ENCODE results near the gene CNPY3.
"Not testable (repeated sequence)": the region's sequence is repeated elsewhere in the genome, so short reads cannot be mapped to it uniquely, and the experiment has no call there.

Gene CNPY3

GRCh38 chr6:42899871-42900270 lies 29.4 kb upstream of the CNPY3 start:
- H3K4me3 ChIP-seq: no peak overlapping the region

GRCh38 chr6:42901538-42901957 lies 27.7 kb upstream of the CNPY3 start:
- Histone ChIP-seq H3K27me3 (no peaks in the 10 kb centered on the region), H3K4me1 (peaks cover 0 to 24% (median 15%) of the 10 kb centered on the region in 4 donors), H3K36me3 (no peaks in the 10 kb centered on the region), H3K9me3 (no peaks in the 10 kb centered on the region), H3K27ac (no peak overlapping the region), H3K4me3 (no peak overlapping the region)
- TF ChIP-seq, protein P1, sequence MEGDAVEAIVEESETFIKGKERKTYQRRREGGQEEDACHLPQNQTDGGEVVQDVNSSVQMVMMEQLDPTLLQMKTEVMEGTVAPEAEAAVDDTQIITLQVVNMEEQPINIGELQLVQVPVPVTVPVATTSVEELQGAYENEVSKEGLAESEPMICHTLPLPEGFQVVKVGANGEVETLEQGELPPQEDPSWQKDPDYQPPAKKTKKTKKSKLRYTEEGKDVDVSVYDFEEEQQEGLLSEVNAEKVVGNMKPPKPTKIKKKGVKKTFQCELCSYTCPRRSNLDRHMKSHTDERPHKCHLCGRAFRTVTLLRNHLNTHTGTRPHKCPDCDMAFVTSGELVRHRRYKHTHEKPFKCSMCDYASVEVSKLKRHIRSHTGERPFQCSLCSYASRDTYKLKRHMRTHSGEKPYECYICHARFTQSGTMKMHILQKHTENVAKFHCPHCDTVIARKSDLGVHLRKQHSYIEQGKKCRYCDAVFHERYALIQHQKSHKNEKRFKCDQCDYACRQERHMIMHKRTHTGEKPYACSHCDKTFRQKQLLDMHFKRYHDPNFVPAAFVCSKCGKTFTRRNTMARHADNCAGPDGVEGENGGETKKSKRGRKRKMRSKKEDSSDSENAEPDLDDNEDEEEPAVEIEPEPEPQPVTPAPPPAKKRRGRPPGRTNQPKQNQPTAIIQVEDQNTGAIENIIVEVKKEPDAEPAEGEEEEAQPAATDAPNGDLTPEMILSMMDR (IDR thresholded peaks at IDR 0.05): peak; percentile 85 to 91
- DNase-seq: peak; percentile 69 to 80
- intact Hi-C loops (cut with DNase I; ENCODE audit: low total_unique reads): loop anchor here (2.0 to 10.0 kb wide), 2 partner anchors 73 to 241 kb away; partner anchors contain the start of gene PEX6

More at GRCh38 chr6:42899871-42900270, 29.4 kb upstream of the CNPY3 start:
- intact Hi-C loops (cut with DNase I; ENCODE audit: low total_unique reads): loop anchor here (2.0 to 10.0 kb wide), 2 partner anchors 75 to 243 kb away; partner anchors contain the start of gene PEX6
- peak overlapping the region; percentile 11 to 36 for H3K27ac ChIP-seq
- H3K9me3 ChIP-seq: no peaks in the 10 kb centered on the region
- no peak for DNase-seq
- peaks cover 0 to 24% (median 15%) of the 10 kb centered on the region in 4 donors for H3K4me1 ChIP-seq
- TF ChIP-seq, protein P1 (IDR thresholded peaks at IDR 0.05): no peak
- H3K27me3 ChIP-seq: no peaks in the 10 kb centered on the region
- H3K36me3 ChIP-seq: no peaks in the 10 kb centered on the region

GRCh38 chr6:42902429-42903263 lies 26.6 kb upstream of the CNPY3 start:
- not testable (repeated sequence) for H3K27ac ChIP-seq, H3K27me3 ChIP-seq, DNase-seq, H3K4me3 ChIP-seq, H3K9me3 ChIP-seq, H3K36me3 ChIP-seq
- H3K4me1 ChIP-seq: peaks cover 0 to 24% (median 15%) of the 10 kb centered on the region in 4 donors
- intact Hi-C loops (cut with DNase I; ENCODE audit: low total_unique reads): loop anchor here (10.0 kb wide), 1 partner anchor 72 kb away; the partner anchor contains the start of gene PEX6

GRCh38 chr6:42904467-42904866 lies 24.8 kb upstream of the CNPY3 start:
- TF ChIP-seq, protein P1 (IDR thresholded peaks at IDR 0.05): no peak
- Histone ChIP-seq H3K27ac (no peak overlapping the region), H3K27me3 (no peaks in the 10 kb centered on the region), H3K36me3 (no peaks in the 10 kb centered on the region), H3K4me3 (no peak overlapping the region), H3K4me1 (peaks cover 0 to 19% (median 12%) of the 10 kb centered on the region in 4 donors), H3K9me3 (no peaks in the 10 kb centered on the region)
- no peak for DNase-seq
- intact Hi-C loops (cut with DNase I; ENCODE audit: low total_unique reads): loop anchor here (10.0 kb wide), 1 partner anchor 70 kb away; the partner anchor contains the start of gene PEX6

DNA sequence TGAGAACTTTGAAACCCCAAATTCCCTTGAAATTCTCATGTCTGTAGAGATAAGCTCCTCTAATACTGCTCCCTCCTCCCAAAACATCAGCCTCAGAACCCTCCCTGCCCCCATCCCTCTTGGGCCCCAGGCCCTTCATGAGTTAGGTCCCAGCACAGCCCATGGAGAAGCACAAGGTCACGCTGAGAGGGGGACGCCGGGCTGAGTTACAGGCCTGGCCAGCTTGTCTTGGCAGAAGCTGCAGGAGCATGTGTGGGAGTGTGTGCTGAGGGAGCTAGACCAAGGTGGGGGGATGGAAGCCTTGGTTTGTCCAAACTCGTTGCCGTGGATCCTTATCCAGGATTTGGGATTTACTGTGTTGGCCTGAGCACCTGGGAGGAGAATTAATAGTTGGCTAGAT lies 21.9 kb upstream of the CNPY3 start:
- Histone ChIP-seq H3K9me3 (no peaks in the 10 kb centered on the region), H3K4me3 (no peak overlapping the region), H3K4me1 (peaks cover 0 to 7% (median 6%) of the 10 kb centered on the region in 4 donors), H3K27me3 (peaks cover 0 to 13% of the 10 kb centered on the region in 2 donors), H3K36me3 (no peaks in the 10 kb centered on the region), H3K27ac (no peak overlapping the region)
- DNase-seq: no peak
- TF ChIP-seq, protein P1 (IDR thresholded peaks at IDR 0.05): no peak
- intact Hi-C loops (cut with DNase I; ENCODE audit: low total_unique reads): loop anchor here (5.0 to 10.0 kb wide), 2 partner anchors 67 to 225 kb away; partner anchors contain the start of gene PEX6

- peaks cover 0 to 28% of the 10 kb centered on the region in 2 donors for H3K27me3 ChIP-seq
- DNase-seq: no peak
- no peaks in the 10 kb centered on the region for H3K36me3 ChIP-seq
- TF ChIP-seq, protein P1 (IDR thresholded peaks at IDR 0.05): no peak
- H3K27ac ChIP-seq: no peak overlapping the region
- intact Hi-C loops (cut with DNase I; ENCODE audit: low total_unique reads): loop anchor here (5.0 to 10.0 kb wide), 2 partner anchors 65 to 222 kb away; partner anchors contain the start of gene PEX6
- no peak overlapping the region for H3K4me3 ChIP-seq
- no peaks in the 10 kb centered on the region for H3K9me3 ChIP-seq
- peaks cover 0 to 7% (median 6%) of the 10 kb centered on the region in 4 donors for H3K4me1 ChIP-seq
These were observed 19.4 kb upstream of the CNPY3 start for GRCh38 chr6:42909835-42910234.
